Right hindlimb (tissue), 1 donor: ENCODE measurements around the gene FAM174A.
A peak's percentile ranks its signal among the peaks of the same experiment; 100 is the strongest.
"Not testable (repeated sequence)": the region's sequence is repeated elsewhere in the genome, so short reads cannot be mapped to it uniquely, and the experiment has no call there.

Source experiments
- DNase-seq: peaks from one replicate; pipeline ENCODE4 v3.0.0-alpha.2; 2018

FAM174A gene

DNA sequence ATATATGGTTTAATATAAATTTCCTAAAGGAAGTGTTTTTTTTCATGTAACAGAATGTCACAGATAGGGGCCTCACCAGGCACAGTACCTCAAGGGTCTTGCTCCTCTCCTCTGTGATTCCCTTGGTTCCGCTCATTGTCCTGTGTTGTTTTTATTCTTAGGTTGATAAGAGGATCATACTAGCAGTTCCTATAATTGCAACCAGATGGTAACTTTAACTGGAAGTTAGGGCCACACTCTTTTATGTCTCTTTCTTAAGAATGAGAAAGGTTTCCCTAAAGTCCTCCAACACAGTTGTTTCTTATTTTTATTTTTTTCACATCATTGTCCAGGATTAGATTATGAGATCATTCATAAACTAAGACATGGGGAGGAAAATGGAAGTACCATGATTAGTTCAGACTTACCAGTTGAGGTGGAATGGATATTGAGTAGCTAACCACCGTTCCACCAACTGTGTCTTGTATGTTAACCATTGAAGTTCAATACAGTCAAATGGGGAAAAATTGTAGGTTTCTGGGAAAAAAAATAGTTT lies 41.1 kb downstream of the FAM174A start:
- no peak for DNase-seq

DNA sequence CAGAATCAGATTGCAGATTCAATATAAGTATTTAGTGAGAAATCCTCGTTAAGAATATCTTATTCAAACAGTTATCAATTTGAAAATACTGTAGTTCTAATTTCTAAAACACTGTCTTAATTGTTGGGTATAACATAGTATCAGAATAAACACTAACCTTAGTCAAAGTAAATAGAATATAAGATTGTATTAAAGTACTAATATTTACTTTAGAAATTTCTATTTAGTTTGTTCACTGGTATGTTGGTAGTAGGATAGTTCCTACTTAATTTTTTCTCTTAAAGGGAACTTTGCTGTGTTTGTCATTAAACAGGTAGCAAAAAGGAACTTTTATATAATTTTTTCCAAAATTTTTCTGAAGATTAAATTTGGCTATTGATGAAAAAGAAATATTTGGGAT lies 42.3 kb downstream of the FAM174A start:
- no peak for DNase-seq

DNA sequence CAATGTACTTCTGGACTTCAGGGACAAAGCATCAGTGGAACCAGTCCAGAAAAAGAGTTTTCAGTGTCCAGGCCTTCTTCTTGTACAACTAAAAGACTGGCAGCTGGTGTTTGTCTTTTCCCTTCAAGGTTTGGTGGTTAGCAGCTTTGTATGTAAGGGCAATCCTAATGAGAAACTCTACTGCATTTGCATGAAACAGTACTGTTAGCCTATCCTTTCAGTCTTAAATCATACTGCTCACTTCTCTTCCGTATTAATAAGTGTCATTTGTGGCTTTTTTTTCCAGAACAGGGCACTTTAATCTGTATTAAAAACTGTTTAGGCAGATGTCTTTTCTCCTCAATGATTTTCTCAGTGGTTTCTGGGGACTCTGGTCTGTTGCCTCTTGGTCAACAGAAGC lies 48.9 kb downstream of the FAM174A start:
- no peak for DNase-seq

DNA sequence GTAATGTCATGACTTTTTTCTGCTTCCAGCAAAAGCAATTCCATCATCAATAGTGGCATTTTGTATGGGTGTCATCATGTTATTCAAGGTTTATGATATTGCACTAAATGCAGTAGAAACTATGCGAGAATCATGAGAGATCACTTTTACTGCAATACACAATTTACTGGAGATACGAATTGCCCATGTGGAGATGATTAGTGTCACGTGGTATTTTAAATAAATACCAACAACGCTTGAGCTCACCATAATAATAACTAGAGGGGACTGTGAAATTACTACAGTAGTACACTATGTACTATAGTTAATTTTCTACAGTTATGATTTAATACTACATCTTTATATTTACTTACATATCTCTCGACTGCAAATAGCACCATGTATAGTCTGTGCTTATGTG lies 49.7 kb downstream of the FAM174A start:
- no peak for DNase-seq

DNA sequence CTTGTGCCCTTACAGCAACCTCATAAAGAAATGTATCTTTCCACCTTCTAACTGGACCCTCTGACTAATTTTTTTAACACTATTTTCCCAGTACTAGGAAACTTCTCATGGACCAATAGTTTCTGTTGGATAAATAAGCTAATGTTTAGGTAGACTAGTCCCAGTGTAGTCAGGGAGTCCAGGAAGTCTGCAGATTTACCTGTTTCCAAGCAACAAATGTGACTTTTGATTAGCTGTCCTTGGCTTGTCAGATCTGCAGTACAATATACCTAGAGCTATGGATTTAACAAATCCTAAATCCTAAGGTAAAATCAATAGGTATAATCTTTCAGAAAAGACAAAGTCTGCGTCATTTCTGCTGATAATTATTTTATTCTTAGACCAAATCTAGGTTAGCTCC lies 55.7 kb downstream of the FAM174A start:
- no peak for DNase-seq

DNA sequence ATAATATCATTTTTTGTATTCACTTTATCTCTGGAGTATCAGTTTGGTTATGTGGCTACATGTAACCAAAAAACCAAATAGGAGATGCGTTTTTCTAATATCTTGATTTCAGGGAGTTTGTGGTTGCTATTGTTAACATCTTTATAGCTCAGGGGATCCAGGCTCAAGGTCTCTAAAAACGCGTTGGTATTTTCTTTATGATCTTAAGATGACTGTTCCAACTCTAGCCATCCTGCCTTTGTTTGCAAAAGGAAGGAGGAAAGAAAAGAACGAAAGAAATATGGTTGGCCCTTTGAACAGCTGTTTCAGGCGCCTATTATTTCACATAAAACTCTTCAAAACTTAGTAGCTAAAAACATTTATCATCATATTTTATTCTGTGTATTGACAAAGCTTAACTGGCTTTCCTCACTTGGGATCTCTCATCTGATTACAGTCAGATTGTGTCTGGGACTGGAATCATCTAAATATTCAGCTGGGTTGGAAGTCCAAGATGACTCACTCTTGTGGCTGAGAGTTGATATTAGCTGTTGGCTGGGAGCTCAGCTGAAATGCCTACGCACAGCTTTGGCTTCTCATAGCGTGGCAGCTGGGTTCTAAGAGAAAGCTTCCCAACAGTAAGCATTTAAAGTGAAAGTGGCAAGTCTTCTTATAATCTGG lies 60.1 kb downstream of the FAM174A start:
- peak; percentile 72 for DNase-seq

DNA sequence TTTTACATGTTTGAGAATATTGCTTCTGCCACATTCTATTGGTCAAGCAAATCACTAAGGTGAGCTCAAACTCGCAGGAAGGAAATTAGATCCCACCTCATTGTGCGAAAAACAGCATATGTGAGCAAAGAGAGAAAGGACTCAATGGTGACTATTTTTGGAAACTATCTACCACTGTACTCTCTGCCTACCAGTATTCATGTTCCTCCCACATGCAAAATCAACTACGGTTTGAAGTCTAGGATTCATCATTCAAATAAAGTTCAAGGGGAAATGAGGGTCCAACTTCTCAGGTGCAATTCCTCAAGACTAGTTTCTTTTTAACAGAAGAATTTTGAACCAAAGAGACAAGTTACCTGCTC lies 60.6 kb downstream of the FAM174A start:
- no peak for DNase-seq

DNA sequence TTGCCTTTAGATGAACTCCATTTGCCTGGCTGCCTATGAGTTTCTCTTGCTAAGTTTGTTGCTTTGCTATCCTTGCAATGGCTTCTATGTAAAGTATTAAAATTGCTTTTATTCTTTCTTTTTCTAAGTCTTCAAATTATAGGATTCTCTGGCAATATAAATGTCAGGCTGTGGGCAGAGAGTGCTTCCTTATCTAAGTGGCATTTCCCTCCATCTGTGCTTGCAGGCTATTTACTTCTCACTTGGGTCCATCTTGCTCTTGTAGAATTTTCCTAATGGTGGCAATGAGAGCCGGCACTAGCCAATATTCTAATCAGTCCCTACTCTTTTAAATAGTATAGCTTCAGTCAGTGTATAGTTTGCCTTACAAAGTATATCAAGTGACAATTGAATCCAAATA lies 63.3 kb downstream of the FAM174A start:
- DNase-seq: no peak

DNA sequence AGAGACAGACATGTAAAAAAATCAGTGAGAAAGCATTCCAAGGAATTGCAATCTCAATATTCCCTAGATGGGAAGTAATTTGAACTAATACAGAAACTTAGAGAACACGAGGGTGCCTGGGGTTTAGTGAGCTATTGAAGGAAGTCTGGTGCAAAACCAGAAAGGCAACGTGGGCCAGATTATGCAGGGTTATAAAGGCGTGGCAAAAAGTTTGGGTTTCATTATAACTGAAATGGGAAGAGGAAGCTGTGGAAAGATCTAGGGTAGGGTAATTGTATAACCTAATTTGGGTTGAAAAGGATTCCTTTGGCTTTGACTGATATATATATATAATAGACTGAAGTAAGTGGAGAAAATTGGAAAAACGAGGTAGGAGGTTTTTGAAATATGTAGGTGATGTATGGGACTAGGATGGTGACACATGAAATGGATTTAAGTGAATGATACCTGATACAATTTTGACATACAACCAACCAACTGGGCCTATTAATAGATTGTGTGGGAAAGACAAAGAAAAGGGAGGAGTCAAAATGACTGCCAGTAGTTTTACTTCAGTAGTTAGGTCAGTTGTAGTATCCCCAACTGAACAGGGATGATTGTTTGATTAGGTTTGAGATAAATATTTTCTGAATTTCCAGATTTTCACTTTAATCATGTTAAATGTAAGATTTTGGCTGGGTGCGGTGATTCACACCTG lies 65.3 kb downstream of the FAM174A start:
- DNase-seq: no peak

DNA sequence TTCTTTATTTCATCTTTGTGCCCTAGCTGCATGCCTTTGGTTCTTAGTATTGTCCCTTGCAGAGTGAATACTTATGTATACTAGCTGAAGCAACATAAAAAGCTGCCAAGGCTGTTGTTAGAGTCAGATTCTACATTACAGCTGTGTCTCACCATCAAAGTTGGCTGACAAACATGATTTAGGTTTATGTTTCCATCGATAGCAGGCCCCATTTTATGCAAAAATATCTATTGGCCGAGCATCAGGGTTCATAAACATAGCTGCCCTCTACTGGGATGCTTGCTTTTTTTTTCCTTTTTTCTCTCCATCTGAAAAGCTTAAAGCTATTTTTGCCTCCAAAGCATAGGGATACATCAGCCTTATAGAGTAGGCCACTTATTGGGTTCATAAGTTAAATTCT lies 68.0 kb downstream of the FAM174A start:
- DNase-seq: no peak

DNA sequence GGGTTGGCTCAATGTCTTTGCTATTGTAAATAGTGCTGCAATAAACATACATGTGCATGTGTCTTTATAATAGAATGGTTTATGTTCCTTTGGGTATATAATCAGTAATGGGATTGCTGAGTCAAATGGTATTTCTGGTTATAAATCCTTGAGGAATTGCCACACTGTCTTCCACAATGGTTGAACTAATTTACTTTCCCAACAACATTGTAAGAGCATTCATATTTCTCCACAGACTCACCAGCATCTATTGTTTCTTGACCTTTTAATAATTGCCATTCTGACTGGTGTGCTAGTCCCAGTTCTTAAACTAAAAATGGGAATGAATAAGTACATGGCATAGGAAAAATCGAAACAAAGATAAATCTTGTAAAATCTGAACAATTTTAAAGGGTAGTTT lies 68.8 kb downstream of the FAM174A start:
- DNase-seq: not testable (repeated sequence)

DNA sequence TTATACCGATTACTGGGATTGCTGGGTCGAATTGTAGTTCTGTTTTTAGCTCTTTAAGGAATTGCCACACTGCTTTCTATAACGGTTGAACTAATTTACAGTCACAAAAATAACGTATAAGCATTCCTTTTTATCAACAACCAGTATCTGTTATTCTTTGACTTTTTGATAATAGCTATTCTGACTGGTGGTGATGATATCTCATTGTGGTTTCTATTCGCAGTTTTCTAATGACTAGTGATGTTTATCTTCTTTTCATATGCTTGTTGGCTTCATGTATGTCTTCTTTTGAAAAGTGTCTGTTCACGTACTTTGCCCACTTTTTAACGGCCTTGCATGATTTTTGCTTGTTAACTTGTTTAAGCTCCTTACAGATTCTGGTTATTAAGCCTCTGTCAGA lies 74.4 kb downstream of the FAM174A start:
- no peak for DNase-seq

DNA sequence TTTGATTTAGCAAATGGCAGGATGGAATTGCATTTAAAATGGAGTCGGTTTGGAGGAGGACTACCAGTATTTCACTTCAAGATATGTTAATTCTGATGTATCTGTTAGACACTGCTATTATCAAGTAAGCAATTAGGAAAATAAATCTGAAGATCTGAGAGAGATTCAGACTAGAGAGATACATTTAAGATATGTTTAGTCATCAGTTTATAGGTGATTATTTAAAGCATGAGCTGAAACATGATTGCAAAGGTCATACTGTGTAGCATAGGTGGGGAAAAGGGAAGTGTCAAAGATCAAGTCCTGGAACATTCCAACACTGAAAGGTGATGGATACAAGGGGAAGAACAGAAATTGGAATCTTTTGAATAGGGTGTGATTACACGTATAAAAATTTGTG lies 79.1 kb downstream of the FAM174A start:
- no peak for DNase-seq

DNA sequence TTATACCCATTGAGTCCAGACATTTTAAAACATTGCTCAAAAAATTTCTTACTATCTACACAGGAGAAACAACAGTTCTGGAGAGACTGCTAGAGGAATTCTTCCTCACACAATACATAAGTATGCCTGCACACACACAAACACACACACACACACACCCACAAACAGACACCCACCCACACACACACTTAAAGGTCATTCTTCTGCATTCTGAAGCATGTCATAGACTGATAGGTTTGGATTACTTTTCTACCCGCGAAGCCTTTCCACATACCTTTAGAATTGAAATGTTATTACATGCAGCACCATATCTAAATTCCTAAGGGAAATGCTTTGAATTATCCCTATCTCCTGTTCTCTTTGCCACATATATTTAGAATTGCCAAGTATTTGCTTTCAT lies 80.2 kb downstream of the FAM174A start:
- no peak for DNase-seq

DNA sequence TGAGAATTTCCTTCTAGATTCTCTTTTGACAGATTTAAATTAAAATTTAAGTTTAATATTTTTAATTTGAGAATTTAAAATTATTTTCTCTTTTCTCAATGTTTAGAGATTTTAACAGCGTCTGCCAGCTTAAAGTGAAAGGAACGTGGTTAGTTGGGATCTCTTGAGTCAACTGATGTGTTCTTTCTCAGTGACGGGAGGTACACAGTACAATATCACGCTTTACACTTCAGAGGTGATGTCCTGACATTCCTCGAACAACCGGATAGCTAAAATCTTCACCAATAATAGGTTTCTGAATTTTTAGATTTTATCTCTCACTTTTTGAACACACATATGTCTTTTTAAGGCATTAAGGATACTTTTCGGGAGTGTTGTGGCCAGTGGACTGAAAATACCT lies 81.1 kb downstream of the FAM174A start:
- no peak for DNase-seq

DNA sequence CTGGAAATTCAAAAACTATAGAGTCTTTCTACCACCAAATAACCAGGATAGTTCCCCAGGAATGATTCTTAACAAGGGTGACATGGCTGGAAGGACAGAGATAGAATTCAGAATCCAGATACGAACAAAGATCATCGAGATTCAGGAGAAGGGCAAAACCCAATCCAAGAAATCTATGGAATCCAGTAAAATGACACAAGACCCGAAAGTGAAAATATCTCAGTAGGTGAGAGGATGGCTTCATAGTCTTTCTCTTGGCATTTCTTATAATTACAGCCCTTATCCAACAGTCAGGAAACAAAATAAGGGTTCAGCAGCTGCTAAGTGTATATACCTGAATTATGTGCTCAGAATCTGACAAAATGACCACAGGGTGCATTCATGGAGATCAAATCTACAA lies 81.8 kb downstream of the FAM174A start:
- no peak for DNase-seq

DNA sequence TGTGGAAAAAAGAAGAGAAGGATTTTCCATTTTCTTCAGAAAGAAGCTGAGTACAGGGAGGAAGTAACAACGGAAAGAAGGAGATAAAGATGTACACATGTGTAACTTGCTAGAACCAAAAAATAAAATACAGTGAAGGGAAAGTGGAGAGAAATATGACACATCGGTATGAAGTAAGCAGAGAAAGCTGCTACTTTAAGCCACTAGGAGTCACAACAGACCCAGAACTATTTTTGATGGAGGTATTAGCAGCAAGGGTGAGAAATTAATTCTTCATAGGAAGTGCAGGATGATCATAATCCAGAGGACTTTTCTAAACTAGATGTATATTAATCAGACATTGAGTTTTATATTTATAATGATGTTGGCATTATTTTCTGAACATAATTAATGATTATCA lies 88.5 kb downstream of the FAM174A start:
- DNase-seq: no peak

DNA sequence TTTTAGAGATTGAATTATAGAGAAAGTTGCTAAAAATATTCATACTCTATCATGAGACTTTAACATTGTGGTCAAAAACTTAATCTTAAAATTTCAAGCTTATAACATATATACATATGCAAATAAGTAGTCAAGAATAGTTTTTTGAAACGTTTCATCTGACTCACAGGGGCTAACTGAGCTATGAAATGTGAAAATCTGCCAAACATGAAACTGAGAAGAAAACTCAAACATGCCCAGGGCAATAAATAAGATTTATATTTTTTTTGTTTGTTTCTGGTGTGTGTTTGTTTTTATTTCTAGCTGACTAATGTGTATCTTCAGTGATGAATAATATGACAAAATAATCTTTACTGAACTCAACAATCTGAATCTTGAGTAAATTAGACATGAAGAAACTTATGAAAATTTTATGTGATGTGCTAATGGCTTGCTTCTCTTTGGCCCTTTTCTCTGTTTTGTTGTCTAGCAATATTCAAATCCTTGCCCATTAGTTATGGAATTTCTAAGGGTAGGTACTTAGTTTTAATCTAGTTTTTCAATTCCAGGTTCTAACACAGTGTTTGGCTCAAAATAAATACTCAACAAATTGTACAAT lies 99.9 kb downstream of the FAM174A start:
- no peak for DNase-seq
